Right hindlimb (tissue), 1 donor: ENCODE measurements around the gene CRLF1.
A peak's percentile ranks its signal among the peaks of the same experiment; 100 is the strongest.

Source experiments
- DNase-seq: peaks from one replicate; pipeline ENCODE4 v3.0.0-alpha.2; 2018

CRLF1 gene, protein sequence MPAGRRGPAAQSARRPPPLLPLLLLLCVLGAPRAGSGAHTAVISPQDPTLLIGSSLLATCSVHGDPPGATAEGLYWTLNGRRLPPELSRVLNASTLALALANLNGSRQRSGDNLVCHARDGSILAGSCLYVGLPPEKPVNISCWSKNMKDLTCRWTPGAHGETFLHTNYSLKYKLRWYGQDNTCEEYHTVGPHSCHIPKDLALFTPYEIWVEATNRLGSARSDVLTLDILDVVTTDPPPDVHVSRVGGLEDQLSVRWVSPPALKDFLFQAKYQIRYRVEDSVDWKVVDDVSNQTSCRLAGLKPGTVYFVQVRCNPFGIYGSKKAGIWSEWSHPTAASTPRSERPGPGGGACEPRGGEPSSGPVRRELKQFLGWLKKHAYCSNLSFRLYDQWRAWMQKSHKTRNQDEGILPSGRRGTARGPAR

DNA sequence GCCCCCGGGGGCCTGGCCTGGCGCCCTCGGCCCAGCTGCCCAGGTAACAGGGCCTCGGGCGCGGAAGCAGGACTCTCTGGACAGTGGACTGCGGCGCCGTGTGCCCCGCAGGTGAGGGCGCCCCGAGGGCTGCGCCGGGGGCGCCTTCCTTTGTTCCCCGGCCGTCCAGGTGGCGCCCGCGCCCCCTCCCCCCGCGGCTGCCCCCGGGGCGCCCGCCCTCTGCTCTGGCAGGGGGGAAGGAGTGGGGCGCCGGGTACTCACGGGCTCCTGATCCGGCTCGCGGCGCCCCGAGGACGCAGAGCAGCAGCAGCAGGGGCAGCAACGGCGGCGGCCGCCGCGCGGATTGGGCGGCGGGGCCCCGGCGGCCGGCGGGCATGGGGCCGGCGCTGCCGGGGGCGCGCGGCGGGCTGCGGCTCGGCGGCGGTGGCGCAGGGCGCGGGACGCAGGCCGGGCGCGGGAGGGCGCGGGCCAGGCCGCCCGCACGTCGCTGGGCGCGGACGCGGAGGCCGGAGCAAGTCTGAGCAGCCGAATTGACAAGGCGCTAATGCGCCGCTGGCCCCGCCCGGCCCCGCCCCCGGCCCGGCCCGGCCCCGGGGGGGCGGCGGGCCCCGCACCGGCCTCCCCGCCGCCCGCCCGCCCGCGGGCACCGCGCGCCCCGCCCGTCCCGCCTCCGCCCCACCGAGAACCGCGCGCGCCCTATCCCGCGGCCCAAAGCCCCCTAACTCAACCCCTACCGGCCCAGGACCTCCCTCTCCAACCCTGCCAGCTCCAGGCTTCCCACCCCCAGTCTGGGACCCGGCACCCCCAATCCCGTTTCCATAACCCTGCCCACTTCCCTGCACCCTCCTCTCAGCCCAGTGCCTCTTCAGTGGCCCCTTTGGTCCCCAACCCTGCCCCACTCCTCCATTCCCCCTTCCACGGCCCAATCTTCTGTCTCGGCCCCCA, at the start of gene CRLF1:
Gene CRLF1, minus strand, starts transcription at position 519 of the 945 bp plus-strand sequence. Its CDS starts 143 bp downstream, at position 376.
- no peak for DNase-seq

DNA sequence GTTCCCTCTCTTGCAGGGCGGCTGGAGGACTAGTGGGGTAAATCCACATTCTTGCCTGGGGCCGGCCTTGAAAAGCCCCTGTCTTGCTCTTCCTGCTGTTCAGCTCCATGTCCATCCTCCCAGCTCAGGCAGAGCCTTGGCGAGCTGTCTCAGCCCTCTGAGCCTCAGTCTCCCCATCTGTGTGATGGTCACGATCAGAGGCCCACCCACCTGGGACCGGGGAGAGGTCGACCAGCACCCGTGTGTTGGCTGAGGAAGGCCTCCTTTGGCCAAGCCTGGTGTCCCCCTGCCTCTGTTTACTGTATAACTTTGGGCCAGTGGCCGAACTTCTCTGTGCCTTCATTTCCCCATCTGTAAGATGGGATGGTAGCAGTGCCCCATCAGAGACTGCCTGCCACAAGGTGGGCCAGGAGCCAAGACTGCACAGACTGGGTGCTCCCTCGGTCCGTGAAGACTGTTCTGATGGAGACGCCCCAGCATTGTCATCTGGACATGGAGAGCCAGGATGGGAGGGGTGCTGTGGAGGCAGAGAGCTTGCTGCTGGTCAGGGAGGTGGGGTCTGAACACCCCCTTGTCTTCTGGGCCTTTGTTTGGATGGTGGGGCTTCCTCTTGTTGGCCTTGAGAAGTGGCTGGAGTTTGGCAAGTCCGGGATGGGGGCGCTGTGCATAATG, 48.7 kb upstream of the CRLF1 start:
- no peak for DNase-seq

DNA sequence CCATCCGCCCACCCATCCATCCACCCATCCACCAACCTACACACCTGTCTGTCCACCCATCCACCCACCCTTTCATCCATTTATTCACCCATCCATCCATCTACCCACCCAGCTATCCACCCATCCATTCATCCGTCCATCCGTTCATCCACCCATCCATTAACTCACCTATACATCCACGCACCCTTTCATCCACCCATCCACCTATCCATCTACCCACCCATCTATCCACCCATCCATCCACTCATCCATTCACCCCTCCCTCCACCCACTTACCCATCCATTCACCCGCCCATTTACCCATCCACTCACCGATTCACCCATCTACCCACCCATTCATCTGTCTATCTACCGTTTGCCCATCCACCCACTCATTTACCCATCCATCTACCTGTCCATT, 47.9 kb upstream of the CRLF1 start:
- no peak for DNase-seq

DNA sequence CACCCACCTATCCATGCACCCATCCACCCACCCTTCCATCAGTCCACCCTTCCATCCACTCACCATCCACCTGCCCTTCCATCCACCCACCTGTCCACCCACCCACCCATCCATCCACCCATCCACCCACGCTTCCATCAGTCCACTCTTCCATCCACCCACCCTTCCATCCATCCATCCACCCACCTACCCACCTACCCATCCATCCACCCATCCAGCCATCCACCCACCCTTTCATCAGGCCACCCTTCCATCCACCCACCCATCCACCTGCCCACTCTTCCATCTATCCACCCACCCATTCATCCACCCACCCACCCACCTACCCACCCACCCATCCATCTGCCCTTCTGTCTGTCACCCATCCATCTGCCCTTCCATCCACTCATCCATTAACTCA, 47.3 kb upstream of the CRLF1 start:
- DNase-seq: no peak

DNA sequence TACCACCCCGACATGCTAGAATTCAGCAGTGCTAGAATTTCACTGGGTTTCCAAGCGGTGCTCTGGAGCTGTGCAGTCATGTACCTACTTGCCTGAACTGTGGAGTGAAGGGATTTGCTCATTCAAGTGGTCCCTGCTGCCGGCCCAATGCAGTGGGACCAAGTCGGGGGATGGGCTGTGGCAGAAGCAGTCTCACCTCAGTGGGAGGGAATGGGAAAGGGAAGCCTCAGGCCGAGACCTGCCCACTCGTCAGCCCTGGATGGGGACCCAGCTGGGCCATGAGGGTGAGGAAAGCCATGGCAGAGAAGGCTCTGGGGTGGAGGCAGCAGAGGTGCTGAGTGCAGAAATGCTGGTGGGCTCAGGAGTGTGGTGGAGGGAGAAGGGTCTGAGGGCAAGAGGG, 45.1 kb upstream of the CRLF1 start:
- no peak for DNase-seq

DNA sequence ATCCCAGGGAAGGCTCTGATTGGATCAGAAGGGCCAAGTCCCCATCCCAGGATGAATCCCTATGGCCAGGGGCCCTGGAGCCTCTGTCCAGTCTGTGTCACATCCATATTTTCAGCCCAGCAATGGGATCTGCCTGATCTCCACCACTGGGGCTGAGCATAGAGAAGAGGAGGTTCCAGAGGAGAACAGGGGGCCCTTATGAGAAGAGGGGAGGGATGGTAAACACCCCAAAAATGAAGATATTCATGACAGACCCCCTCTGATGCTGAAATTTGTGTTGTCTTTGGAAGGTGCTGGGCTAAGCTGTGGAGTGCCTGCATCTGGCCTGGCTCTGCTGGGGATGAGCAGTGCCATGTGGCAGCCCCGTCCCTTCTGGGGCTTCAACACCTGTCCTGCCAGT, 44.7 kb upstream of the CRLF1 start:
- no peak for DNase-seq

DNA sequence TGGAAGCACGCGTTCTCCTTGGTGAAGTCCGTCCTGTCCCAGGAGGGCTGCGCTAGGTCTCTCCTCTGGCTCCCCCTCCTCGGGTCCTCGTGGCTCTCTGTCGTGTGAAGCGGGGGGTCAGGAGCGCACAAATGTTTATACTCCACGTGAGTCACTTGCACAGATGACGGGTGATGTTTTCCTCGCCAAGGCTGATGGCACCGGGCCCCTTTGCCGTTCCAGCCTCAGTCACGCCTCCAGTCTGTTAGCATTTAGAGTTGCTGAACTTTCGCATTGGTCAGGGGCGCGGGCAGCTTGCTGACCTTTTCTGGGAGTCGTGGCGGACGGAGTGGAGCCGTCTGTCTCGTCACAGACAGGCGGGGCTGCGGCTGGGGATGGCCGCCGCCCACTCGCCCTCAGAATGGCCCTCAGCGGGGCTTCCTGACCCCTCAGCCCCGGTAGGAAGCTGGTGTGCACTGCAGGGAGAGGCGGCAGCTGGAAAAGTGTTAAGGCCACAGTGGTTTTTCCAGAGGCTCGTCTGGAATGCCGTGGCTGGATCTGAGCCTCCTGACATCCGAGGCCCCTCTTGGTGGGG, 44.0 kb upstream of the CRLF1 start:
- DNase-seq: peak; percentile 82

DNA sequence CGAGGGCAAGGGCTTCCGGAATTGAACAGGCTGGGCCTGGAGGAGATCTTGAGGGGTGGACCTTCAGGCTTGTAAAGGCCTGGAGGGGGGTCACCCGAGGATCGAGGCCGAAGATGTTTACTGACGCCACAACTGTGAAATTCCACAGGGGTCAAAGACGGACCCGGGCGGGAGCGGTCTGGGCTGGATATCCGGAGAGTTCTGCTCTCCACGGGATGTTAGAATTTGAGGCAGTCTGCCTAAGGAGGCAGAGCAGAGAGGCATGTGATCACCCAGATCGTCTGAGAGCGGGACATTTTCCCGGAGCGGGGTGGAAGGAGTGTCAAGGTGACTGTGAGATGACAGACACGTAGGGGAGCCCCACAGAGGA, 43.4 kb upstream of the CRLF1 start:
- peak; percentile 77 for DNase-seq

DNA sequence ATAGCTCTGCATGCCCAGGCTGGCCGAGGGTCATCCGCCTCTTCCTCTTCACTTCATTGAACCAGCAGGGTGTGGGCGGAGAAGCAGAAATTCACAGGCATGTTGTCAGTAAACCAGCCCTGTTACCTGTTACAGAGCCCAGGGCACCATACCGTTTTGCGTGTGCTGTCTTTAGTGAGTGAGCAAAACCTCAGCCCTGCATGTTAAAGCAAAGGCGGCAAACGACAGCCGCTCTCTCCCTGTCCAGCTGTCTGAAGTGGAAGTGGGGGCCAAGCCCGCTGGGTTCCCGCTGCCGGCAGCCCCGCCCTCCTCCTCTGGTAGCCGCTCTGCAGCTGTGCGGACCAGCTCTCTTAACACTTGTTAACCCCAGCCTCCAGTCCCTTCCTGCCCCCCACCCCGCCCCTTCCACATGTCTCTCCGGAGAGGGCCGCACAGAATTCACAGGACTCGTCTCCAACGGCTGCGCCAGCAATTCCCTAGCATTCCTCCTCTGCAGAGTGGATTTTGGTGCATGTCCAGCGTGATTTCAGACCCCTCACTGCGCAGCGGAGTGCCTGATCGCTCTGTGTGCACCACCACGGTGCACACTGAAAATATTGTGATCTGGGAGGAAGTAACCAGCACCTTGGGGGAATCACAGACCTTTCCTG, 42.9 kb upstream of the CRLF1 start:
- DNase-seq: peak; percentile 94

DNA sequence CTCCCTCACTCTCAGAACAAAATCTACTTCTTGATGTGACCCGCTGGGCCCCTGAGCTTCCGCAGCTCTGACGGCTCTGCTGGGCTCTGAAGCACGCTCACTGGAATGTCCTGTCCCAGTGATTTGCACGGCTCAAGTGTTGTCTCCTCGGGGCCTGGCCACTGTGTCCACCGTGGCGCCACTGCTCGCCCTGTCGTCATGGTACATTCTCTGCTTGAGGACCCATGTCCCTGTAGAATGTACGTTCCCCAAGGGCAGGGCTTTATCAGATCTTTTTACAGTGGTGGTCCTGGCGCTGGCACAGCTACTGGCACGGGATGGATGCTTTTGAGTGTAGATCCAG, 42.3 kb upstream of the CRLF1 start:
- no peak for DNase-seq

DNA sequence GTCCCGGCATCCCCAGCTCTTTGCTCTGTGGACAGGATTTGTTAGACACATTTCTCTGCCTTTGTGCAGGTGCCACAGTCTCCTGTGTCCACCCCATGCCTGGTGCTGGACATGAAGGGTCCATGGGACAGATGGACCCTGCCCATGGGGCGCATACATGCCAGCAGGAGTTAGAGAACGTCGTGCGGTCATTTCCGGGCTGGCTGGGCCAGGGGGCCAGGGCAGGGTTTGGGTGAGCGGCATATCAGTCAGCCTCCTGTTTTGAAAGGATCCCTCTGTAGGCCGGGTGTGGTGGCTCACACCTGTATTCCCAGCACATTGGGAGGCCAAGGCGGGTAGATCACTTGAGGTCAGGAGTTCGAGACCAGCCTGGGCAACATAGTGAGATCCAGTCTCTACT, 41.2 kb upstream of the CRLF1 start:
- DNase-seq: no peak

DNA sequence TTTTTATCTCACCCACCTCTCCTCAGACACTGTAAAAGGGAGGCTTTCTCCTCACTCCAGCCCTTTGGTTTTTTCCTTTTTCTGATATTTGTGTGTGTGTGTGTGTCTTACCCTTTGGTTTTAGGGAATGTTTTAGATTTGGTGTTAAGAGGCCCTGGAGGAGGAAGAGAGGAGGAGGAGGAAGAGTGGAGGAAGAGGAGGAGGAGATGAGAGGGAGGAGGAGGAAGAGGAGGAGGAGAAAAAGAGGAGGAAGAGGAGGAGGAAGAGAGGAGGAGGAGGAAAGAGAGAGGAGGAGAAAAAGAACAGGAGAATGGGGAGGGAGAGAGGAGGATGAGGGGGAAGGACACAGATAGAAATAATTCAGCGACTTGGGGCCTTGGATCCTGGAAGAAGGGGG, 40.8 kb upstream of the CRLF1 start:
- DNase-seq: no peak

DNA sequence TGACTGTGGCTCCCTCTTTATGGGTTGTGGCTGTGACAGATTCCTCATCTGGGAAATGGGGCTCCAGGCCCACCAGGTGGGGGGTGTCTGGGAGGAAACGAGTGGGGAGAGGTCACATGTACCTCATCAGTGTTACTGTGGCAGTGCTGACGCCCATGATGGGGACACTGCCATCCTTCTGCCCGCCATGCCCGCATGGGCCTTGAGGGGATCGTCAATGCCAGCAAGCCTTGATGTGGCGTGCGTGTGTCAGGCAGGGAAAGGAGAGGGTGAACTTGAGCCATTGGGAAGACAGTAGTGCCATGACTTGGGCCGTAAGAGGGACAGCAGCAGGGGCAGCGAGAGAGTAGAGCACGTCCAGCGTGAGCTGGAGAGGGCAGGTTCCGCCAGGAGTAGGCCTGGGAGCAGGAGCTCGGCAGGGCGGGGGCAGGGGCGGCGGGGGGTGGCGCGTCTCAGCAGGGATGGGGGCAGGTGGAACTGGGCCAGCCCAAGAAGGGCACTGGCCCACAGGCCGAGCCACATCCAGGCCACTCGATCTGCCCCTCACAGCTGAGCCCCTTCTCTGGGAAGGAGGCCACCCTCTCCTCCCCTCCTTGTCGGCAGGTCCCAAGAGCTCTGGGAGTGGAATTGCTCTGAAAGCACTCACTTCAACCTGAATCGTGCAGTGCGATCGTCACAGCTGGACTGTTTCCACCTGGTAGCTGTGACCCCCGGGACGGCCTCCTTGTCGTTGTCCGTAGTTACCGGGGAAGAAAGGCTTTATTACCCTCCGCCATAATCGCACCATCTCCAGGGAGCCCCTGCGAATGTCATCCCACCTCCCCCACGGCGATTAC, 40.2 kb upstream of the CRLF1 start:
- DNase-seq: no peak

DNA sequence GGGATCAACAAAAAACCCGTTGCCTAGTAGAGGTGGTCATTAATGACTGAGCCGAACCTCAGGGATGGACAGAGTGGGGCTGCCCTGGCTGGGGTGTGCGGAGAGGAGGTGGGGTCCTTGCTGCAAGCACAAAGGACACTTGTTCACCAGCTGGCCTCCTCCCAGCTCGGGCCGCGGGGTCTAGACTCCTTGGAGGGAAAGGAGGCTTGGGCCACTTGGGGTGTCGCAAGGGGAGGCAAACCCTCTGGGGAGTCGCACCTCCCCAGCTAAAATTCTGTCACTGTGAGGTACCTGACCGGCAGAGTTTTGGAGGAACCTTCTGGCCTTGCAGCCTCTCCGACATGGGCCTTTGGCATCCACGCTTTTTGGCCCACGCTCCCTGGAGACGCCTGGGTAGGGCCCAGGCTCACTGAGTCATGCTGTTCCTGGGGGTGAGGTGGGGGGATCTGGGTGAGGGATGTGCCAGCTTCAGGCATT, 38.5 kb upstream of the CRLF1 start:
- DNase-seq: no peak

DNA sequence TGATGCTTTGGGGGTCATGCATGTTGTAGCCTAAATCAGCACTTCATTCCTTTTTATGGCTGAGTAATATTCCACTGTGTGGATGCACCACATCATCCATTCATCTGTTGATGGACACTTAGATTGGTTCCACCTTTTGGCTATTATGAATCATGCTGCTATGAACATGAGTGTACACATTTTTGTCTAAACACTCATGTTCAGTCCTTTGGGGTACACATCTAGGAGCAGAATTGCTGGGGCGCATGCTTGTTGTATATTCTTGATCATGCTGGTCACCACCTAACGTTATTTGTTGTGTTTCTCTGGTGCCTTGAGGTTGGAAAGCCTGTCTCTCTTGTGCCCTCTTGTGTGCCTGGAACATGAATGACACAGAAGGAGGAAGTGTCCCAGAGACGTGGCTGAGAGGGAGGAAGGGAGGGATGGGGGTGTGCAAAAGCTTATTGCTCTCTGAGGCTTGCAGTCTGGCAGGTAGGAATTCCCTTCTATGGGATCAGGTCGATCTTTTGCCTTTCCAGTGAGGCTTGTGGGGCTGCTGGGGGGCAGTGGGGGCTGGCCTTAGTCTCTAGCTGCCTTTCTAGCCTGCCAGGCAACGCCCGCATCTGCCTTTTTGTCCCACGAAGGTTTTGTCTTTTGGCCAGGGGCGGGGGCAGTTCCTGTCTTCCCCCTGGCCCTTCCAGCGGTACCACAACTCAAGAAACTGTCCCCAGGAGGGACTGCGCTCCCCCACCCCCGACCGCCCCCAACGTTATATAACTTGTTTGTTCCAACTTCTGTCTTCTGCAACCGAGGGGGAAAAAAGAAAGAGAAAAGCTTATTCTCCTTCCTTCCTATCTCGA, 37.8 kb upstream of the CRLF1 start:
- no peak for DNase-seq

DNA sequence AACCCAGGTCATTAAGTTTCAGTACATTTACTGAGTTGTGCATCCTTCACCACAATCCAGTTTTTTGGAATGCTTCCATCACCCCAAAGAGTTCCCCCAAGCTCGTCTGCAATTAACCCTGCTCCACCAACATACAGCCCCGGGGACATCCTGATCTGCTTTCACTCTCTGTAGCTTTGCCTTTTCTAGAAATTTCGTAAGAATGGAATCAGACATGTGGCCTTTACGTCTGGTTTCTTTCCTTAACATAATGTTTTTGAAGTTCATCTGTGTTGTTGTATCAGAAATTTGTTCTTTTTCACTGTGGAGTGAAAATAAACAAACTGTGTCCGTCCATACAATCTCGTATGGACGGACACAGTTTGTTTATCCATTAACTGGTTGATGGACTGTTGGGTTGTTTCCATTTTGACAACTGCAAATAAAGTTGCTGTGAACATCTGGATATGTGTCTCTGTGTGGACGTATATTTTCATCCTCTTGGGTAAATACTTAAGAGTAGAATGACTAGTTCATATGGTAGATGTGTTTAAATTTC, 33.2 kb upstream of the CRLF1 start:
- DNase-seq: no peak

DNA sequence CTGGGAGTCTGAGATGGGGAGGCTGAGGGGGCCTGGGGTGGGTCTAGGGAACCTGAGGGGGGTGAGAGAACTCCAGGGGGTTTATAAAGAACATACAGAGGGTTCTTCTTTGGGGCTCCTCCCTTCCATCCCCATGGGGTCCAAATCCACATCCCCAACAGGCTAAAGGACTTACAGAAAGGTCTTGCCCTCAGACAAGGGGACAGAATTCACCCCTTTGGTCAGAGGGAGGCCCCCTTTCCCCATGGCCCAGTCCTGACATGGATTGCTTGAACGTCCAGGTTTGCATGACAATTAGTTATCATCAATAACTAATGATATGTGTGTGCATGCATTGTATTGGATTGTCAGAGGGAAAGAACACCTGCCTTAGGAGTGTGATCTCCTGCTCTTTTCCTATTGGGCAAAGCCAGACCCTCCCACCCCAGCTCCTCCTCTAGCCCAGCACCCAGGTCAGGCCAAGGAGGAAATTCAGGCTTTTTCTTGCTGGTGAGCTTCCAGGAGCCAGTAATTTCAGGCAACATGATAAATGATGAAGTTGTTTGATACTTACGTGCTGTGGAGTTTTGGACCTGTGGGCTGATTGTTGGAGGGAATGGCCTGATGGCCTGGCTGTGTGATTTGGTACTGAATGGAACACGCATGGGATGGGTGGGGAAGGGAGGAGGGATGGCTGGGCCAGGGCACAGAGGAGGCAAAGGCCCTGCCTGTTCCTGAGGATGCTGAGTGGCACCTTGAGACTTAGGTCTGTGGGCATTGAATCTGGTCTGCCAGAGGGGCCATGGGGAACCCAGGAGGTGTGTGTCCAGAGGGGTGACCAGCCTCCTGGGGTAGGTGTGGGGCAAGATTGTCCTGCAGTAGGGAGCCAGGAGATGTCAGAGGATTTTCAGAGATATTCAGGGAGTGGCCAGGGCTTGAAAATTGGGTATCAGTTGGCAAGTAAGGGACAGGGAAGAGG, 31.4 kb upstream of the CRLF1 start:
- no peak for DNase-seq

DNA sequence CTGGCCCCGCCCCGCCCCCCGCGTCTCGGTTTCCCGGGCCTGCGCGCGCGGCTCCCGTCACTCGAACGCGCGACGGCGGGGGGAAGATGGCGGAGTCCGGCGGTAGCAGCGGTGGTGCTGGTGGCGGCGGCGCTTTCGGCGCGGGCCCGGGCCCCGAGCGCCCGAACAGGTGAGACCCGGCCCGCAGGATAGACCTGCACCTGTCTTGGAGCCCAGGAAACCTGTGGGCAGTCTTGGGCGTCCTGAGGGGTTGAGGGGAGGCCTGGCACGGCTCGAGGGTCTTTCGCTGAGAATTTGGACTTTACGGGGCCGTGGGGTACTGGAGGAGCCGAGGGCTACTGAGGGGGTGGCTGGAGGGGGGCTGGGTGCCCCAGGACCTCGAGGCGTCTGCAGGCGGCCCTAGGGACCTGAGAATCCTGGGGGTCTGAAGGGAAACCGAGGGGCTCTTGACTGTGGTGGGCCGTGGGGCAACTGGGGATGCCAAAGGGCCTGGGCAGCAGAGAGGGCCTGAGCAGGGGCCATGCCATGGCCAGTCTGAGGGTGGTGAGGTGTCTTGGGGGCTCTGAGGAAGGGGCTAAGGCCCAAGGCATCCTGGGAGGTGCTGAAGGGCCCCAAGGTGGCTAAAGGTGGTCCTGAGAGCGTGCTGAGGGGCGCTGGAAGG, 30.5 kb upstream of the CRLF1 start, which contains the start of gene KLHL26:
Gene KLHL26, plus strand, starts transcription at position 60 of the 661 bp plus-strand sequence. Its CDS starts 27 bp downstream, at position 87.
- no peak for DNase-seq
